Measurements from ENCODE around the gene CHCHD6.

CHCHD6 gene

GRCh38 chr3:126855374-126855773, 151.3 kb downstream of the CHCHD6 start:
- no peak for DNase-seq
- Histone ChIP-seq H3K36me3 (no peaks in the 10 kb centered on the region), H3K9me3 (no peaks in the 10 kb centered on the region)

GRCh38 chr3:126857928-126858327, 153.9 kb downstream of the CHCHD6 start:
- no peaks in the 10 kb centered on the region for H3K9me3 ChIP-seq
- no peaks in the 10 kb centered on the region for H3K36me3 ChIP-seq
- H3K4me1 ChIP-seq, result no peaks in the 10 kb centered on the region
- H3K27ac ChIP-seq, result no peak overlapping the region
- H3K27me3 ChIP-seq, result no peaks in the 10 kb centered on the region
- intact Hi-C loops (cut with DNase I; ENCODE audit: low total_unique reads), result no loop called here
- TF ChIP-seq CTCF (IDR thresholded peaks at IDR 0.05), result no peak
- DNase-seq, result no peak
- no peak overlapping the region for H3K4me3 ChIP-seq

More at GRCh38 chr3:126855374-126855773, 151.3 kb downstream of the CHCHD6 start:
- Histone ChIP-seq H3K27ac (no peak overlapping the region), H3K27me3 (no peaks in the 10 kb centered on the region), H3K4me1 (peaks cover 0 to 10% (median 7%) of the 10 kb centered on the region in 4 donors), H3K4me3 (no peak overlapping the region)
- intact Hi-C loops (cut with DNase I; ENCODE audit: low total_unique reads), result no loop called here
- no peak for TF ChIP-seq CTCF (IDR thresholded peaks at IDR 0.05)

- Histone ChIP-seq H3K27ac (no peak overlapping the region), H3K9me3 (no peaks in the 10 kb centered on the region), H3K4me1 (no peaks in the 10 kb centered on the region), H3K36me3 (no peaks in the 10 kb centered on the region), H3K4me3 (no peak overlapping the region), H3K27me3 (no peaks in the 10 kb centered on the region)
- intact Hi-C loops (cut with DNase I; ENCODE audit: low total_unique reads), result no loop called here
- no peak for TF ChIP-seq CTCF (IDR thresholded peaks at IDR 0.05)
- DNase-seq, result no peak
Measured at GRCh38 chr3:126858401-126858800, 154.4 kb downstream of the CHCHD6 start.

- intact Hi-C loops (cut with DNase I; ENCODE audit: low total_unique reads), result no loop called here
- Histone ChIP-seq H3K4me1 (no peaks in the 10 kb centered on the region), H3K9me3 (no peaks in the 10 kb centered on the region), H3K4me3 (no peak overlapping the region), H3K36me3 (peaks cover 0 to 2% (median 0%) of the 10 kb centered on the region in 3 donors), H3K27ac (no peak overlapping the region), H3K27me3 (no peaks in the 10 kb centered on the region)
- no peak for TF ChIP-seq CTCF (IDR thresholded peaks at IDR 0.05)
- DNase-seq, result no peak
Measured at GRCh38 chr3:126858887-126859286, 154.8 kb downstream of the CHCHD6 start.

GRCh38 chr3:126859415-126860246, 155.6 kb downstream of the CHCHD6 start:
- no peaks in the 10 kb centered on the region for H3K4me1 ChIP-seq
- H3K27me3 ChIP-seq, result no peaks in the 10 kb centered on the region
- no peak for TF ChIP-seq CTCF (IDR thresholded peaks at IDR 0.05)
- H3K36me3 ChIP-seq, result peaks cover 0 to 8% (median 0%) of the 10 kb centered on the region in 3 donors
- no peak overlapping the region for H3K27ac ChIP-seq
- no peak overlapping the region for H3K4me3 ChIP-seq
- intact Hi-C loops (cut with DNase I; ENCODE audit: low total_unique reads), result no loop called here
- no peak for DNase-seq
- no peaks in the 10 kb centered on the region for H3K9me3 ChIP-seq
